PC-3 (cell line): ENCODE measurements around the gene AKAP13. TPM values are rescaled to one million over a fixed set of nuclear protein-coding genes. Genes with fewer than 3 reads are reported as not detected.

Experiments used
- ATAC-seq: fragments of 200-7000 bp; cut with Tn5 transposase; 2 replicates; pipeline ENCODE4 v1.9.1; 2020; ENCODE audit warnings: mild to moderate bottlenecking, moderate library complexity
- BruUV-seq: library from RNA; stranded (reverse); fragments of 400-500 nt; replicated peaks from 2 replicates; lab custom pipeline; 2021; lab: Mats Ljungman, UMichigan
- CTCF ChIA-PET: fragments of 300-600 bp; sonication (Branson Sonifier 250); formaldehyde crosslinking; loops from one replicate; lab custom pipeline; 2022; ENCODE audit warnings: antibody characterized with exemption; lab: Charles Lee
- POLR2A ChIA-PET: fragments of 300-600 bp; sonication (Branson Sonifier 250); formaldehyde crosslinking; loops from one replicate; lab custom pipeline; 2022; ENCODE audit warnings: antibody characterized with exemption; ENCODE audit not compliant: unreplicated experiment; lab: Charles Lee
- DNase-seq: peaks from one replicate; pipeline ENCODE4 v3.0.0-alpha.2; 2015
- H2AFZ ChIP-seq: fragments of 300-600 bp; sonication (generic); 2 replicates; pipeline ENCODE4 v1.6.0; 2016; ENCODE audit warnings: antibody characterized with exemption, low read length
- H3F3A ChIP-seq: fragments of 300-600 bp; sonication (generic); one replicate; pipeline ENCODE4 v1.6.0; 2017; ENCODE audit warnings: antibody characterized with exemption, low read length, control low read depth, mild to moderate bottlenecking; ENCODE audit not compliant: unreplicated experiment
- H3K27ac ChIP-seq: fragments of 300-600 bp; sonication (generic); 2 replicates; pipeline ENCODE4 v1.5.1; 2016; ENCODE audit warnings: mild to moderate bottlenecking, low read length
- H3K27me3 ChIP-seq: fragments of 300-600 bp; sonication (generic); 2 replicates; pipeline ENCODE4 v1.6.1; 2016; ENCODE audit warnings: low read length, mixed read lengths
- H3K36me3 ChIP-seq: fragments of 300-600 bp; sonication (generic); 2 replicates; pipeline ENCODE4 v1.6.1; 2016; ENCODE audit warnings: low read depth, mixed run types, low read length, mixed read lengths
- H3K4me1 ChIP-seq: fragments of 300-600 bp; sonication (generic); 2 replicates; pipeline ENCODE4 v1.5.1; 2016; ENCODE audit warnings: low read length; ENCODE audit not compliant: insufficient read depth
- H3K4me2 ChIP-seq: fragments of 300-600 bp; sonication (generic); 2 replicates; pipeline ENCODE4 v1.6.0; 2016; ENCODE audit warnings: low read length
- H3K4me3 ChIP-seq: fragments of 300-600 bp; sonication (generic); 2 replicates; pipeline ENCODE4 v1.5.1; 2016; ENCODE audit warnings: mild to moderate bottlenecking, low read length, mixed read lengths
- H3K79me2 ChIP-seq: fragments of 300-600 bp; sonication (generic); 2 replicates; pipeline ENCODE4 v1.6.1; 2017; ENCODE audit warnings: low read length, mixed read lengths
- H3K9ac ChIP-seq: fragments of 300-600 bp; sonication (generic); 2 replicates; pipeline ENCODE4 v1.6.0; 2016; ENCODE audit warnings: mild to moderate bottlenecking, low read length
- H3K9me2 ChIP-seq: fragments of 300-600 bp; sonication (generic); replicated peaks from 2 replicates; pipeline ENCODE4 v1.6.1; 2016; ENCODE audit warnings: mixed run types, low read length, mixed read lengths
- H3K9me3 ChIP-seq: fragments of 300-600 bp; sonication (generic); 2 replicates; pipeline ENCODE4 v1.6.1; 2016; ENCODE audit warnings: low read length, mixed read lengths
- H4K20me1 ChIP-seq: fragments of 300-600 bp; sonication (generic); 2 replicates; pipeline ENCODE4 v1.6.1; 2016; ENCODE audit warnings: low read length, mixed read lengths
- EZH2 ChIP-seq: fragments of 300-600 bp; sonication (generic); IDR thresholded peaks from one replicate; pipeline ENCODE4 v1.6.1; 2017; ENCODE audit warnings: antibody characterized with exemption, mild to moderate bottlenecking, low read length; ENCODE audit not compliant: unreplicated experiment
- EZH2phosphoT487 ChIP-seq: fragments of 300-600 bp; sonication (generic); IDR thresholded peaks from 2 replicates; pipeline ENCODE4 v1.6.1; 2018; ENCODE audit warnings: mild to moderate bottlenecking, antibody characterized with exemption, low read length, borderline replicate concordance
- intact Hi-C: fragments of 100-400 bp; cut with micrococcal nuclease; formaldehyde crosslinking; loops from 2 replicates; pipeline ENCODE4 v1.9.0; 2023
- total RNA-seq: library from RNA; depleted of rRNA; stranded (reverse); fragments of >200 nt; gene quantifications from 2 replicates; pipeline ENCODE4 v1.2.3, GENCODE V29; 2014
- TF ChIP-seq, protein P1 (sequence below): fragments of 300-600 bp; sonication (generic); conservative IDR thresholded peaks from 2 replicates; pipeline ENCODE4 v1.5.1; 2017; ENCODE audit warnings: antibody characterized with exemption, low read depth, mild to moderate bottlenecking, low read length

AKAP13 gene
- total RNA-seq, 1 experiment from 2014 or later = 36.8 TPM

DNA sequence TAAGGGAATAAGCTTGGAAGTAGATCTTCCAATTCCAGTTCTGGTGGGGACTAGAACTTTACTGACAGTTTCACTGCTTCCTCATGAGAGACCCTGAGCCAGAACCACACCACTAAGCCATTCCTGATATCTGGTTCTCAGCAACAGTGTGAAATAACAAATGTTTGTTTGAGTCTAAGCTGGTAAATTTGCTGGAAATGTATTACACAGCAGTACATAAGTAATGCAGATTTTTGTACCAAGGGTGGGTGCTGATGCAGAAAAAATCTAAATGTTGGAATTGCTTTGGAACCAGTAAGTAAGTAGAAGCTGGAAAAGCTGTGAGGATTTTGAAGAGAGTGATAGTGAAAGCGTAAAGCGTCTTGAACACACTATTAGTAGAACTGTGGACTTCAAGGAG is 14.4 kb upstream of the AKAP13 start:
- DNase-seq (no peak), ATAC-seq (no peak)
- Histone ChIP-seq H3K4me3 (no peak overlapping the region), H4K20me1 (no peaks in the 10 kb centered on the region), H3K9me2 (no peaks in the 10 kb centered on the region), H3K4me2 (no peak overlapping the region), H3K4me1 (no peaks in the 10 kb centered on the region), H3K27me3 (no peaks in the 10 kb centered on the region), H3K36me3 (no peaks in the 10 kb centered on the region), H3K27ac (no peak overlapping the region), H3K79me2 (no peaks in the 10 kb centered on the region), H2AFZ (no peak overlapping the region), H3K9me3 (no peaks in the 10 kb centered on the region), H3K9ac (no peak overlapping the region), H3F3A (no peaks in the 10 kb centered on the region)
- ChIA-PET CTCF (no interaction called here), POLR2A (no interaction called here)
- intact Hi-C loops = no loop called here
- no peak for TF ChIP-seq EZH2phosphoT487
- TF ChIP-seq EZH2 = no peak
- TF ChIP-seq, protein P1, sequence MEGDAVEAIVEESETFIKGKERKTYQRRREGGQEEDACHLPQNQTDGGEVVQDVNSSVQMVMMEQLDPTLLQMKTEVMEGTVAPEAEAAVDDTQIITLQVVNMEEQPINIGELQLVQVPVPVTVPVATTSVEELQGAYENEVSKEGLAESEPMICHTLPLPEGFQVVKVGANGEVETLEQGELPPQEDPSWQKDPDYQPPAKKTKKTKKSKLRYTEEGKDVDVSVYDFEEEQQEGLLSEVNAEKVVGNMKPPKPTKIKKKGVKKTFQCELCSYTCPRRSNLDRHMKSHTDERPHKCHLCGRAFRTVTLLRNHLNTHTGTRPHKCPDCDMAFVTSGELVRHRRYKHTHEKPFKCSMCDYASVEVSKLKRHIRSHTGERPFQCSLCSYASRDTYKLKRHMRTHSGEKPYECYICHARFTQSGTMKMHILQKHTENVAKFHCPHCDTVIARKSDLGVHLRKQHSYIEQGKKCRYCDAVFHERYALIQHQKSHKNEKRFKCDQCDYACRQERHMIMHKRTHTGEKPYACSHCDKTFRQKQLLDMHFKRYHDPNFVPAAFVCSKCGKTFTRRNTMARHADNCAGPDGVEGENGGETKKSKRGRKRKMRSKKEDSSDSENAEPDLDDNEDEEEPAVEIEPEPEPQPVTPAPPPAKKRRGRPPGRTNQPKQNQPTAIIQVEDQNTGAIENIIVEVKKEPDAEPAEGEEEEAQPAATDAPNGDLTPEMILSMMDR = no peak
- BruUV-seq = no TSS peak

GRCh38 chr15:85367741-85368140 is 12.7 kb upstream of the AKAP13 start:
- BruUV-seq = no TSS peak
- ATAC-seq = no peak

GRCh38 chr15:85374831-85375230 is 5.6 kb upstream of the AKAP13 start:
- POLR2A ChIA-PET = no interaction called here
- no peaks in the 10 kb centered on the region for H3K36me3 ChIP-seq
- no peak overlapping the region for H3K9ac ChIP-seq
- H3K27ac ChIP-seq = no peak overlapping the region
- no peak overlapping the region for H3K4me3 ChIP-seq
- no peaks in the 10 kb centered on the region for H3K27me3 ChIP-seq
- ATAC-seq = no peak
- TF ChIP-seq EZH2phosphoT487 = no peak
- no peak for TF ChIP-seq EZH2
- TF ChIP-seq, protein P1 = no peak
- no peaks in the 10 kb centered on the region for H3K9me2 ChIP-seq
- no peak for DNase-seq
- H3K4me1 ChIP-seq = peaks cover 6% of the 10 kb centered on the region; the same call in 1 of the 2 replicates
- H3K9me3 ChIP-seq = no peaks in the 10 kb centered on the region
- no peak overlapping the region for H2AFZ ChIP-seq
- intact Hi-C loops = no loop called here
- no TSS peak for BruUV-seq
- CTCF ChIA-PET = no interaction called here
- no peaks in the 10 kb centered on the region for H3F3A ChIP-seq
- no peaks in the 10 kb centered on the region for H3K79me2 ChIP-seq
- H3K4me2 ChIP-seq = no peak overlapping the region
- no peaks in the 10 kb centered on the region for H4K20me1 ChIP-seq

More at GRCh38 chr15:85367741-85368140, 12.7 kb upstream of the AKAP13 start:
- no peak overlapping the region for H2AFZ ChIP-seq
- no peaks in the 10 kb centered on the region for H3K36me3 ChIP-seq
- H3K4me1 ChIP-seq = no peaks in the 10 kb centered on the region
- H3F3A ChIP-seq = no peaks in the 10 kb centered on the region
- no peaks in the 10 kb centered on the region for H3K27me3 ChIP-seq
- DNase-seq = no peak
- H3K27ac ChIP-seq = no peak overlapping the region
- H3K9me2 ChIP-seq = no peaks in the 10 kb centered on the region
- H4K20me1 ChIP-seq = no peaks in the 10 kb centered on the region
- POLR2A ChIA-PET = no interaction called here
- no peaks in the 10 kb centered on the region for H3K79me2 ChIP-seq
- H3K4me2 ChIP-seq = no peak overlapping the region
- no peak overlapping the region for H3K9ac ChIP-seq
- H3K4me3 ChIP-seq = no peak overlapping the region
- intact Hi-C loops = no loop called here
- H3K9me3 ChIP-seq = no peaks in the 10 kb centered on the region
- CTCF ChIA-PET = no interaction called here
- TF ChIP-seq EZH2 (no peak), EZH2phosphoT487 (no peak)
- TF ChIP-seq, protein P1 = no peak
